SU-DHL-6 (cell line): ENCODE results near the gene ACACA.

Source experiments
- CTCF ChIP-seq: fragments of 200-600 bp; sonication (generic); IDR thresholded peaks from one replicate; pipeline ENCODE4 v1.5.1; 2017; ENCODE audit warnings: antibody characterized with exemption, mild to moderate bottlenecking, low read length, moderate library complexity; ENCODE audit not compliant: insufficient read depth, poor library complexity, severe bottlenecking
- EZH2phosphoT487 ChIP-seq: fragments of 200-600 bp; sonication (generic), shearing (Covaris generic); conservative IDR thresholded peaks from 2 replicates; pipeline ENCODE4 v1.6.1; 2018; ENCODE audit warnings: mild to moderate bottlenecking, antibody characterized with exemption, low read length, moderate library complexity, mixed read lengths

GRCh38 chr17:37142294-37142896, 264.2 kb downstream of the ACACA start:
- TF ChIP-seq CTCF = no peak
- TF ChIP-seq EZH2phosphoT487 = no peak
